Liver (tissue), 9 donors: ENCODE data around the gene FOXM1. TPM values are rescaled to one million over a fixed set of nuclear protein-coding genes. Genes with fewer than 3 reads are reported as not detected.

Experiments used
- DNase-seq: peaks from one replicate; pipeline ENCODE4 v3.0.0-alpha.2; 2017; ENCODE audit warnings: low spot score
- H3K27ac ChIP-seq, 2 donors: one replicate each; pipeline ENCODE4 v1.7.0; 2013; ENCODE audit warnings: inconsistent platforms in 2 of 2, low read length in 2 of 2, control low read depth in 1 of 2, low read depth in 1 of 2, mild to moderate bottlenecking in 1 of 2
- H3K27me3 ChIP-seq, 4 donors: one replicate each; pipeline versions ENCODE4 v1.6.1 to v1.7.0; 2013; ENCODE audit warnings: low read length in 3 of 4, inconsistent platforms in 1 of 4, mild to moderate bottlenecking in 1 of 4, moderate library complexity in 1 of 4; ENCODE audit not compliant: control insufficient read depth in 4 of 4, insufficient read depth in 4 of 4
- H3K36me3 ChIP-seq, 4 donors: one replicate each; pipeline versions ENCODE4 v1.6.1 to v1.7.0; 2013; ENCODE audit warnings: low read length in 3 of 4, mild to moderate bottlenecking in 3 of 4, low read depth in 1 of 4, moderate library complexity in 1 of 4; ENCODE audit not compliant: control insufficient read depth in 4 of 4, insufficient read depth in 3 of 4
- H3K4me1 ChIP-seq, 4 donors: one replicate each; pipeline versions ENCODE4 v1.6.1 to v1.7.0; 2013; ENCODE audit warnings: low read length in 3 of 4, mild to moderate bottlenecking in 3 of 4, moderate library complexity in 1 of 4; ENCODE audit not compliant: control insufficient read depth in 4 of 4, insufficient read depth in 4 of 4
- H3K4me3 ChIP-seq, 3 donors: one replicate each; pipeline versions ENCODE4 v1.6.1 to v1.7.0; 2013; ENCODE audit warnings: low read length in 3 of 3, control low read depth in 1 of 3, low read depth in 1 of 3, mild to moderate bottlenecking in 1 of 3
- H3K9ac ChIP-seq, 2 donors: one replicate each; pipeline ENCODE4 v1.7.0; 2013; ENCODE audit warnings: low read length in 2 of 2, mild to moderate bottlenecking in 2 of 2, moderate library complexity in 2 of 2, control low read depth in 1 of 2, low read depth in 1 of 2
- H3K9me3 ChIP-seq, 4 donors: one replicate each; pipeline versions ENCODE4 v1.6.1 to v1.7.0; 2013; ENCODE audit warnings: low read length in 3 of 4; ENCODE audit not compliant: control insufficient read depth in 4 of 4
- EGR1 ChIP-seq, 2 donors: IDR thresholded peaks; 2 replicates each; pipeline ENCODE4 v1.6.1; 2016 to 2018; ENCODE audit warnings: antibody characterized with exemption in 2 of 2, low read depth in 2 of 2
- FOXA2 ChIP-seq: IDR thresholded peaks from 2 replicates; pipeline ENCODE4 v1.6.1; 2016; ENCODE audit warnings: antibody characterized with exemption
- GABPA ChIP-seq, 2 donors: IDR thresholded peaks in 1 of 2; conservative IDR thresholded peaks in 1 of 2; 2 replicates each; pipeline ENCODE4 v1.6.1; 2016; ENCODE audit warnings: antibody characterized with exemption in 2 of 2, mild to moderate bottlenecking in 1 of 2, moderate library complexity in 1 of 2
- HNF4A ChIP-seq, 2 donors: conservative IDR thresholded peaks; 2 replicates each; pipeline ENCODE4 v1.6.1; 2016; ENCODE audit warnings: antibody characterized with exemption in 2 of 2, mild to moderate bottlenecking in 2 of 2
- NR2F2 ChIP-seq: IDR thresholded peaks from 2 replicates; pipeline ENCODE4 v1.6.1; 2016; ENCODE audit warnings: antibody characterized with exemption
- RXRA ChIP-seq, 2 donors: IDR thresholded peaks; 2 replicates each; pipeline ENCODE4 v1.6.1; 2017 to 2018; ENCODE audit warnings: antibody characterized with exemption in 2 of 2, mild to moderate bottlenecking in 1 of 2
- SP1 ChIP-seq: IDR thresholded peaks from 2 replicates; pipeline ENCODE4 v1.6.1; 2018; ENCODE audit warnings: antibody characterized with exemption, mild to moderate bottlenecking
- TAF1 ChIP-seq: conservative IDR thresholded peaks from 2 replicates; pipeline ENCODE4 v1.6.1; 2016; ENCODE audit warnings: antibody characterized with exemption, mild to moderate bottlenecking
- WGBS: extraction: QIAGEN DNeasy Blood & Tissue Kit; methylation state at CpG from one replicate; pipeline ENCODE4 v1.1.7; 2013; 5-methylcytosine and 5-hydroxymethylcytosine counted together
- polyA plus RNA-seq, 2 donors: library from polyadenylated mRNA; stranded (reverse) in 1 of 2; unstranded in 1 of 2; fragments of 200-250 nt in 1 of 2; fragments of >200 nt in 1 of 2; fragmentation: Nextera tagmentation in 1 of 2; extraction: Ambion mirVana in 1 of 2; gene quantifications; one replicate each; pipeline versions ENCODE4 v1.2.1 to v1.2.3, GENCODE V29; 2013 to 2015
- total RNA-seq, 2 donors: library from RNA; depleted of rRNA; stranded (reverse); fragments of >200 nt; gene quantifications; one replicate each; pipeline ENCODE4 v1.2.3, GENCODE V29; 2014
- TF ChIP-seq, protein P1 (sequence below): fragments of 150-350 bp; IDR thresholded peaks from 2 replicates; pipeline ENCODE4 v1.5.1; 2017; ENCODE audit warnings: improper control_type of control experiment, low read depth, low read length; ENCODE audit not compliant: missing input control
- donor health status: healthy.
- donor health status: healthy.
- donor health status: healthy.
- donor health status: healthy.
- donor health status: healthy.

Gene FOXM1
- total and polyA plus RNA-seq, 4 donors: 0.81 to 10.3 (median 4.6) TPM; not detected in 1

- Histone ChIP-seq H3K27ac (no peak overlapping the region), H3K27me3 (no peaks in the 10 kb centered on the region), H3K9me3 (no peaks in the 10 kb centered on the region), H3K36me3 (peaks cover 11 to 73% (median 53%) of the 10 kb centered on the region in 4 donors), H3K4me3 (no peak overlapping the region), H3K9ac (no peak overlapping the region), H3K4me1 (no peaks in the 10 kb centered on the region)
- TF ChIP-seq SP1 (no peak), GABPA (IDR thresholded peaks at IDR 0.05 in 1 of 2, conservative IDR thresholded peaks at IDR 0.05 in 1 of 2) (no peak)
- 95% methylated on average over 14 of the region's 14 CpGs for WGBS
- DNase-seq: no peak
Measured at GRCh38 chr12:2826721-2827515, 50.1 kb downstream of the FOXM1 start.

DNA sequence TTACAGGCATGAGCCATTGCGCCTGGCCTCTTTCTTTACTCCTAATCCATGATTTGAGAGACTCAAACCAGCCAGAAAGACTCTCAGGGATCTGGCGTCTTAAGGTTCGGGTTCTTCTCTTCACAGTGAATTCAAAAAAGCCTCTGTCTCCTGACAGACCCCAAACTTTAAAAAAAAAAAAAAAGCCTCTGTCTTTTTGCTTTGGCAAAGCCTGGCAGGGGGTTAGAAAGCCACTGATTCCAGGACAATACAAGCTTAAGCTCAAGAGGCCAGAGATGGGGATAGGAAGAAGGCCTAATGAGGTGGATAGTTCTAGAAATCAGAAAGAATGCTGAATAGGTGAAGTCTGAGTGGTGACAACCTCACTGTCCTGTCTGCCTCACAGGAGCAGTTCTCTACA lies 50.9 kb downstream of the FOXM1 start:
- 97% methylated on average over 3 of the region's 3 CpGs for WGBS
- H3K27me3 ChIP-seq: no peaks in the 10 kb centered on the region
- no peak for DNase-seq
- H3K9ac ChIP-seq: no peak overlapping the region
- H3K4me1 ChIP-seq: no peaks in the 10 kb centered on the region
- no peak overlapping the region for H3K4me3 ChIP-seq
- TF ChIP-seq FOXA2: no peak
- TF ChIP-seq, protein P1, sequence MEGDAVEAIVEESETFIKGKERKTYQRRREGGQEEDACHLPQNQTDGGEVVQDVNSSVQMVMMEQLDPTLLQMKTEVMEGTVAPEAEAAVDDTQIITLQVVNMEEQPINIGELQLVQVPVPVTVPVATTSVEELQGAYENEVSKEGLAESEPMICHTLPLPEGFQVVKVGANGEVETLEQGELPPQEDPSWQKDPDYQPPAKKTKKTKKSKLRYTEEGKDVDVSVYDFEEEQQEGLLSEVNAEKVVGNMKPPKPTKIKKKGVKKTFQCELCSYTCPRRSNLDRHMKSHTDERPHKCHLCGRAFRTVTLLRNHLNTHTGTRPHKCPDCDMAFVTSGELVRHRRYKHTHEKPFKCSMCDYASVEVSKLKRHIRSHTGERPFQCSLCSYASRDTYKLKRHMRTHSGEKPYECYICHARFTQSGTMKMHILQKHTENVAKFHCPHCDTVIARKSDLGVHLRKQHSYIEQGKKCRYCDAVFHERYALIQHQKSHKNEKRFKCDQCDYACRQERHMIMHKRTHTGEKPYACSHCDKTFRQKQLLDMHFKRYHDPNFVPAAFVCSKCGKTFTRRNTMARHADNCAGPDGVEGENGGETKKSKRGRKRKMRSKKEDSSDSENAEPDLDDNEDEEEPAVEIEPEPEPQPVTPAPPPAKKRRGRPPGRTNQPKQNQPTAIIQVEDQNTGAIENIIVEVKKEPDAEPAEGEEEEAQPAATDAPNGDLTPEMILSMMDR: no peak
- TF ChIP-seq GABPA (IDR thresholded peaks at IDR 0.05 in 1 of 2, conservative IDR thresholded peaks at IDR 0.05 in 1 of 2): no peak
- no peak for TF ChIP-seq RXRA (IDR thresholded peaks at IDR 0.05)
- TF ChIP-seq HNF4A (conservative IDR thresholded peaks at IDR 0.05): no peak
- H3K27ac ChIP-seq: no peak overlapping the region
- H3K36me3 ChIP-seq: peaks cover 11 to 82% (median 58%) of the 10 kb centered on the region in 4 donors
- no peaks in the 10 kb centered on the region for H3K9me3 ChIP-seq

DNA sequence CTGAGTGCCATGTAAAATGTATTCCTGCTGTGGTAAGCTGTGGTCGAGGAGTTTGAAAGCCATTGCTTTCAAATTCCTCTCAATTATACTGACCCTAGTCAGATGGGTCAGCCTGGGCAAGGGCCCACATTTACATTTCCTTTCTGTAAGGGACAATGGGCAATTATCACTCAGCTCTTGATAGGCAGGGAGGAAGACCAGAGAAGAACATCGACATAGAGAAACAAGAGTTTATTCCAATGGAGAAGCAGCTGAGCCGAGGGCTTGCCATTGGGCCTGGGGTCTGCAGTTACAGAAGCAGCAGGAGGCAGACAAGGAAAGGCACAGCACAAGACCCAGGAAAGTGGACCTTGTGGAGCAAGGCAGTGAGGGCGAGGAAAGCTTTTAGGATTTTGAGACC lies 51.8 kb downstream of the FOXM1 start:
- DNase-seq: no peak
- no peak for TF ChIP-seq TAF1
- TF ChIP-seq NR2F2: no peak
- no peak for TF ChIP-seq EGR1 (IDR thresholded peaks at IDR 0.05; ENCODE audit: low read depth in 2 of 2)
- TF ChIP-seq, protein P1: no peak
- no peak for TF ChIP-seq GABPA (IDR thresholded peaks at IDR 0.05 in 1 of 2, conservative IDR thresholded peaks at IDR 0.05 in 1 of 2)
- no peaks in the 10 kb centered on the region for H3K4me1 ChIP-seq
- H3K36me3 ChIP-seq: peaks cover 11 to 82% (median 60%) of the 10 kb centered on the region in 4 donors
- WGBS: 89% methylated on average over 4 of the region's 4 CpGs
- H3K27ac ChIP-seq: no peak overlapping the region
- no peak overlapping the region for H3K4me3 ChIP-seq
- no peaks in the 10 kb centered on the region for H3K9me3 ChIP-seq
- H3K27me3 ChIP-seq: no peaks in the 10 kb centered on the region
- no peak overlapping the region for H3K9ac ChIP-seq
